ENCODE results near the gene ACOX3.

The ACOX3 gene

GRCh38 chr4:8467016-8467415 lies 26.5 kb upstream of the ACOX3 start:
- DNase-seq, result no peak

- no peak for DNase-seq
Observed at GRCh38 chr4:8465615-8466611, 25.4 kb upstream of the ACOX3 start.

GRCh38 chr4:8464381-8464780 lies 23.9 kb upstream of the ACOX3 start:
- DNase-seq, result no peak

- no peak for DNase-seq
Observed at GRCh38 chr4:8463811-8464210, 23.3 kb upstream of the ACOX3 start.

- DNase-seq, result no peak
Observed at GRCh38 chr4:8461616-8462015, 21.1 kb upstream of the ACOX3 start.

- no peak for DNase-seq
Observed at GRCh38 chr4:8461086-8461485, 20.6 kb upstream of the ACOX3 start.

GRCh38 chr4:8459867-8460445 lies 19.4 kb upstream of the ACOX3 start:
- no peak for DNase-seq

GRCh38 chr4:8457646-8458252 lies 17.2 kb upstream of the ACOX3 start:
- DNase-seq, result no peak

- no peak for DNase-seq
Observed at GRCh38 chr4:8453957-8454356, 13.4 kb upstream of the ACOX3 start.

- DNase-seq, result no peak
Observed at GRCh38 chr4:8451440-8452182, 11.1 kb upstream of the ACOX3 start.

- DNase-seq, result no peak
Observed at GRCh38 chr4:8446122-8446521, 5.6 kb upstream of the ACOX3 start.

GRCh38 chr4:8443801-8444200 lies 3.3 kb upstream of the ACOX3 start:
- no peak for DNase-seq

- no peak for DNase-seq
Observed at GRCh38 chr4:8442596-8443358, 2.3 kb upstream of the ACOX3 start.

GRCh38 chr4:8441499-8442091 lies 1.1 kb upstream of the ACOX3 start:
- DNase-seq, result no peak

- no peak for DNase-seq
Observed at GRCh38 chr4:8439914-8440491, 520 bp downstream of the ACOX3 start.

GRCh38 chr4:8439168-8439567 lies 1.4 kb downstream of the ACOX3 start:
- DNase-seq, result no peak

GRCh38 chr4:8438743-8439142 lies 1.8 kb downstream of the ACOX3 start:
- DNase-seq, result no peak

GRCh38 chr4:8437281-8437680 lies 3.2 kb downstream of the ACOX3 start:
- DNase-seq, result no peak

GRCh38 chr4:8435656-8436121 lies 4.8 kb downstream of the ACOX3 start:
- DNase-seq, result no peak

- DNase-seq, result no peak
Observed at GRCh38 chr4:8434251-8435073, 6.1 kb downstream of the ACOX3 start.

- no peak for DNase-seq
Observed at GRCh38 chr4:8433136-8433535, 7.4 kb downstream of the ACOX3 start.
